IPS-15b (cell line): Measurements from ENCODE around the gene ESPL1.
"Not testable (repeated sequence)": the region's sequence is repeated elsewhere in the genome, so short reads cannot be mapped to it uniquely, and the experiment has no call there.

Experiments
- H3K27me3 ChIP-seq: one replicate; pipeline ENCODE4 v1.6.1; 2013; ENCODE audit warnings: low read length; ENCODE audit not compliant: control insufficient read depth, insufficient read depth
- H3K36me3 ChIP-seq: one replicate; pipeline ENCODE4 v1.6.1; 2013; ENCODE audit warnings: low read length; ENCODE audit not compliant: control insufficient read depth, insufficient read depth
- H3K4me1 ChIP-seq: one replicate; pipeline ENCODE4 v1.6.1; 2013; ENCODE audit warnings: mild to moderate bottlenecking, low read length; ENCODE audit not compliant: control insufficient read depth, insufficient read depth
- H3K4me3 ChIP-seq: one replicate; pipeline ENCODE4 v1.5.1; 2013; ENCODE audit warnings: low read depth, low read length
- H3K9ac ChIP-seq: one replicate; pipeline ENCODE4 v1.6.1; 2013; ENCODE audit warnings: low read depth, mild to moderate bottlenecking, low read length
- H3K9me3 ChIP-seq: one replicate; pipeline ENCODE4 v1.6.1; 2013; ENCODE audit warnings: mild to moderate bottlenecking, low read length; ENCODE audit not compliant: control insufficient read depth, insufficient read depth

Gene ESPL1

DNA sequence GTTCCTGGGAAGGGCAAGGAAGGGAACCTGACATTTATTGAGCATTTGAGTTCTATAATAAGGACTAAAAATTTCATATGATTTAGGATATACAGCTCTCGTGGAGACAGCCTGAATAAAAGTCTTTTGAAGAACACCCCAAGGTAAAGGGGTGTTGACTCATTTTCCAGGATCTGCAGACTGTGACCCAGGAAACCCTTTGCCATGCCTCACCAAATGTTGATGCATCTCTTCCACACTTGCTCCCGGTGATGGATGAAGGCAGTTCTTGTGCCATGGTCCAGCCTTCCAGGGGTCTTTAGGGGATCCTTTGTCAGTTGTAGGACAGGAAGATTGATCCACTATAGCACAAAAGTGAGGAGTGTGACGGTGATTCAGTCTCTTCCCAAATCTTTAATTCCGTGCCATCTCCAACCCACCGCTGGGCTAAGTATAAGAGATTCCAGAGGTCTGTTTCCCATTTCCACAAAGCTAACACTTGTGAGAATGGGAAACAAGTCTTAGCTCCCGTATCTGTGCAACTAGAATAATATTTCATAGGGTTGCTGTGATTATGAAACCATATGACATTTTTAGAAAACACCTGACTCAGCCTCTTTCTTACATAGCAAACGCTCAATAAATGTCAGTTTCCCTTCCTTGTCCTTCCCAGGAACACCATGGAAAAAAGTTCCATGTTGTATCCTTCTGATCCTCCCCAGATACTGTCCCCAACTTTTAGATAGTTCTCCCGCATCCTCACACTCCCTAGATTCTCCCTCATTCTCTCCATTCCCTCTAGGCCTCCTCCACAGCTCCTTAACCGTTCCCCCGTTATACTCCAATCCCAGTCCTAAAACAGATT lies 52.5 kb downstream of the ESPL1 start:
- Histone ChIP-seq H3K27me3 (peaks cover 22% of the 10 kb centered on the region), H3K9me3 (no peaks in the 10 kb centered on the region), H3K9ac (no peak overlapping the region), H3K36me3 (peaks cover 10% of the 10 kb centered on the region), H3K4me1 (peaks cover 7% of the 10 kb centered on the region), H3K4me3 (peak overlapping the region; percentile 94)

DNA sequence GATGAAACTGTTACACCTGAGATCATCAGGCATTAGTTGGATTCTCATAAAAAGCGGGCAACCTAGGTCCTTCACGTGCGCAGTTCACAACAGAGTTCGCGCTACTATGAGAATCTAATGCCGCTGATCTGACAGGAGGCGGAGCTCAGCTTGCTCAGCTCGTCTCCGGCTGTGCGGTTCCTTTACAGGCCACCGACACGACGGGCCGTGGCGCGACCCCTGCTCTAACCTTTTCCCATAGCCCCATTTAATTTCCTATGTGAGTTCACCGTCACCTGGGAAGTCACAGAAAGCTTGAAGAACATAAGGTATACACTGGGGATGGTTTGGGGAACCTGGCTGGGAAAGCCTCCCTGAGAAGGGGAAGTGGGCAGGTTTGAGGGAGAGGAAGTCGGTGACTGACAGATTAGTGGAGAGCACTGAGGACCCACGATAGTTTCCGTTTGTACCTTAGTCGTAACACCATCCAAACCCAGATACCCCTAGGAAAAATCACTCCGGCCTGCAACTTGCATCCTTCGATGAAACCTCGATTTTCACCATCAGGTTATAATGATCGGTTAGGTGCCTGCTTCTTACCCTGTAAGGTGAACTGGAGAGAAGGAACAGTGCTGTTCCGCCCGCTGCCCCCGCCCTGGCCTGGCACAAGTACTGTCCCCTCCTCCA lies 56.1 kb downstream of the ESPL1 start:
- H3K9me3 ChIP-seq: no peaks in the 10 kb centered on the region
- H3K27me3 ChIP-seq: peaks cover 57% of the 10 kb centered on the region
- no peaks in the 10 kb centered on the region for H3K36me3 ChIP-seq
- H3K4me3 ChIP-seq: peak overlapping the region; percentile 53
- peaks cover 11% of the 10 kb centered on the region for H3K4me1 ChIP-seq
- H3K9ac ChIP-seq: no peak overlapping the region

DNA sequence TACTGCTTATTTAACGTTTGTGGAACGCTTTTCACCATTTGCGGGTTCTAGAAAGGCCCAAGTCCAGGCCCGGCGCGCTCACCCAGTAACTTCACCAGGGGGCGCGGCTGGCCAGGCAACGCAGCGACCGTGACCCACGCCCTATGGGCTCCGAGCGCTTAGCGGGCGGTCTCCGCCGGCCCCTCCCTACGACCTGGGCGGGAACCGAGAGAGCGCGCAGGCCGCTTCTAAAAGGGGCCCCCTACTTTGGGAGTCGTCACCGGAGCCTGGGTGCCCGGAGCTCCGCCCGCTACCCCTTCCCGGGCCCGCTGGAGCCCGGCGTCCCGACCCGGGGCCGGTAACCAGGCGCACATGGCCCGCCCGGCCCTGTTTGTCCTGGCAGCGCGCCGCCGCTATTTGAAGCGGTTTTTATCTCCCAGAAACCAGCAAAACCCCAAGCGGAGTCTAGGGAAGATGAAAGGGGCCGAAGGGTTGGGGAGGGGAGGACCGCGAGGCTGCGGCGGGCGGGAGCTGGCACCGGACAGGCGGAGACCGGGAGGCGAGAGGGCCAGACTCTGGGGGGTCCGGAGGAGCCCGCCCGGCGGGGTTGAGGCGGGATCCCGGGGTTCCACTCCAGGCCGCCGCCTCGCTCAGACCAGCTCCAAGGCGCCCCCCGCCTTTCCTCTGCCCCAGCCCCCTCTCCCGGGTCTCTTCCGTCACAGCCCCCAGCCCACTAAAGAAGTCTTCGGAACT lies 56.8 kb downstream of the ESPL1 start:
- H3K9me3 ChIP-seq: no peaks in the 10 kb centered on the region
- H3K27me3 ChIP-seq: peaks cover 60% of the 10 kb centered on the region
- no peaks in the 10 kb centered on the region for H3K36me3 ChIP-seq
- peak overlapping the region; percentile 53 for H3K4me3 ChIP-seq
- H3K9ac ChIP-seq: no peak overlapping the region
- peaks cover 11% of the 10 kb centered on the region for H3K4me1 ChIP-seq

DNA sequence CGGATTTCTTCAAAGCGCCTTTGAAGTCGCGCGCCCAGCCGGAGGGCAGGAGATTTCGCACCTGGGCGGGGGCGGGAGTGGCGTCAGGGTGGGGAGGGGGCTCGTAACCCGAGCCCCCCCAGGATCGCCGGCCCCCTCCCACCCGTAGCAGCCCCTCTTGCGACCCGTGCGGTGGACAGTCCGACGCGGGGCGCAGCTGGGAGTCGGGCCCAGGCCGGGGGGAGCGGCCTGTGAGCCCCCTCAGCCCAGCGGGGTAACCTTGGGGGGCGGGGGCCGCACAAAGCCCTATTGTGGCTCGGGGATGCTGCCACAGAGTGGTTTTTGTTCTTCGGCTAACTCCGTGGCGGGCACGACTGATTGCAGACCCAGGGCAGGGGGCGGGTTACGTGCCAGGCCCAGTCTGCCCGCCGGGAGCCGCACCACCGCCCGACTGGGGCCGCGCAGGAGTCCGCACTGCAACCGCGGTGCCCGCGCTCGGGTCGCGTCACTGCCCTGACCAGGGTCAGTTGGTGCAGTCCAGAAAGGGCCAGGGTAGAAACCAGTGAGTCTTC lies 57.5 kb downstream of the ESPL1 start:
- Histone ChIP-seq H3K9me3 (no peaks in the 10 kb centered on the region), H3K27me3 (peaks cover 64% of the 10 kb centered on the region), H3K36me3 (no peaks in the 10 kb centered on the region), H3K4me3 (peak overlapping the region; percentile 50), H3K4me1 (peaks cover 11% of the 10 kb centered on the region), H3K9ac (no peak overlapping the region)

DNA sequence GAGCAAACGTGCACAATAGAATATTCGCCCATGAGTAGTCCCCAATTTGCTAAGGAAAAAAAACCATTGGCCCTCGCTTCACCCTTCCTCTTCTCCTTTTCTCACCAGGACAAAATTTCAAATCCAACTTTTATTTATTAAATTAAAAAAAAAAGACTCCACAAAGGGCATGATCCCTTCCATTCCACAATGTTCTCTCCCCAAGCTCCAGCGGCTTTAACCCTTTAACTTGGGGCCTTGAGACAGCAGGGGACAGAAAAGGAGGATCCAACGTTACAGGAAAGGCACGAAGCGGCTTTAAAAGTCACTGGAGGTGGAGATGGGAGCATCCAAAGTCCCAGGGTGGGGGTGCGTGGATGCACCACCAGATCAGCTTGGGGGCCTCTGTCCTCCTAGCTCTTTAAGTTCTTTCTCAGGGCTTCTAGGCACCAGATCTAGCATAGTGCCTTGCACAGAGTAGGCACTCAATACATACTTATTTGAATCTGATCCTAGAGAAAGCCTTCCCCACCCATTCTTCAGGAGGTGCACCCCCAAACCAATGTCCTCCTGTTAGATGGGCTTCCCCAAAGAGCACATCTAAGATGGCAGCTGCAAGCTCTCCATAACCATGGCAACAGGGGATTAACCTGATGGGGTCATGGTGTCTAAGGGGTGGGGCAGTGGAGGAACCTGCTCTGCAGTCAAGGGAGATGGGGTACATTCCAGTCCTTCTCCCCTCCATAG lies 58.5 kb downstream of the ESPL1 start:
- H3K9ac ChIP-seq: no peak overlapping the region
- peaks cover 71% of the 10 kb centered on the region for H3K27me3 ChIP-seq
- peak overlapping the region; percentile 50 for H3K4me3 ChIP-seq
- no peaks in the 10 kb centered on the region for H3K36me3 ChIP-seq
- H3K9me3 ChIP-seq: no peaks in the 10 kb centered on the region
- H3K4me1 ChIP-seq: peaks cover 11% of the 10 kb centered on the region

DNA sequence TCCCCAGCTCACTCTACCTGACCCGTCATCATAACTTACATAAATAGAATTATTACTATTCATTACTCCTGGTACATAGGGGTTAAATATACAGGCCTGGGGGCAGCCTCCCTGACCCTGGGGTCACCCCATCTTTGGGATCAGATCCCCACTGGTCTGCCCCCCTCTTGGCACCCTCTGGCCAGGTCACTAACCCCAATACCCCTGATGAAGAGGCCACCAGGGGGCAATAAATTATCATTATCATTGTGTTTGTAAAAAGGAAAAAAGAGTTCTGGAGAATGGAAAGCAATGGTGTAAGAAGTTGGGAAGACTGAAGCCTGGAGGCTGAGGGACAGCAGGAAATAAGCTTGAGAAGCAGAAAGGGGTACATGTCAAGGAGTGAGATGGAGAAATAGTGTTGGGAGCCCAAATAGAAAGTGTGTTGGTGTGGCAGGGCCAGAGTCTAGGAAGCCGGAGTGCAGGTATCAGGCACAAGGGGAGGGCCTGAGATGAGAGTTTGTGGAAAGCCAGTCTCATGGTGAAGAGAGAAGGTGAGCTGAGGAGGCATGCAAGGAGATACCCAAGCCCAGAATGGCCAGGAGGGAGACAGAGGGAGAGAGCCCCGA lies 59.4 kb downstream of the ESPL1 start:
- H3K27me3 ChIP-seq: peaks cover 77% of the 10 kb centered on the region
- H3K4me1 ChIP-seq: peaks cover 11% of the 10 kb centered on the region
- H3K9ac ChIP-seq: no peak overlapping the region
- H3K4me3 ChIP-seq: no peak overlapping the region
- H3K36me3 ChIP-seq: no peaks in the 10 kb centered on the region
- no peaks in the 10 kb centered on the region for H3K9me3 ChIP-seq

DNA sequence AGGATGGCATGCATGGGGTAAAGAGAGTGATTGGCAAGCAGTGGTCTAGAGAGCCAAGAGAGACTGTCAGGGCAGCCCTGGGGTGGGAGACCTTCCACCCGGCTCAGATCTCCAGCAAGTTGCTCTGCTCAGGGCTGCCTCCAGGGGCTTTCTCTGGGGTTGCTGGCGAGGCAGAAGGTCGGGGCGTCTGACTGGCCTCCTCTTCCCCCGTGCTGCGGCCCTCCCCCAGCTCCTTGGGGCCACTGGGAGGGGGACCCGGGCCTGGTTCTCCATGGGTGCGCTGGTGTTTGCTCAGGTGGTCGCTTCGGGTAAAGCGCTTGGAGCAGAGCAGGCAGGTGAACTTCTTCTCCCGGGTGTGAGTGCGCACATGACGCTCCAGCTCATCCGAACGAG lies 59.9 kb downstream of the ESPL1 start:
- H3K36me3 ChIP-seq: no peaks in the 10 kb centered on the region
- H3K4me1 ChIP-seq: peaks cover 11% of the 10 kb centered on the region
- H3K27me3 ChIP-seq: peaks cover 74% of the 10 kb centered on the region
- H3K4me3 ChIP-seq: no peak overlapping the region
- no peaks in the 10 kb centered on the region for H3K9me3 ChIP-seq
- H3K9ac ChIP-seq: no peak overlapping the region

DNA sequence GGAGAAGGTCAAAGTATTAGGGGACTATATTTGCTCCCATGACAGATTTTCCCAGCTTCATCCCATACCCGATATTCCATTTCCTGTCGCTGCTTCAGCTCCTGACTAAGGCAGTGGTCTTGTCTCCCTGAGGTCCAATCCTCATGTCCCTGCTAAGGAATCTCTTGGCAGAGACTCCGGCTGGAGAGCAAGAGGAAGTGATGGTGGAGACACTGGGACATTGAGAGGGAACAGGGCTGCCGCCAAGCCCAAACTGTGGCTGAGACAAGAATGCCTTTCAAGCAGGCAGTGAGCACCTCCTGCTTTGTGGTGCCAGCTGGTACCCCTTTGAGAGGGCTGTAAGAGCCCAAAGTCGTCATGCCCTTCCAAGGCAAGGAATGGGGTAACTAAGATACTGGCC lies 62.6 kb downstream of the ESPL1 start:
- no peaks in the 10 kb centered on the region for H3K9me3 ChIP-seq
- H3K27me3 ChIP-seq: peaks cover 75% of the 10 kb centered on the region
- no peak overlapping the region for H3K9ac ChIP-seq
- no peak overlapping the region for H3K4me3 ChIP-seq
- H3K4me1 ChIP-seq: peaks cover 4% of the 10 kb centered on the region
- H3K36me3 ChIP-seq: no peaks in the 10 kb centered on the region

DNA sequence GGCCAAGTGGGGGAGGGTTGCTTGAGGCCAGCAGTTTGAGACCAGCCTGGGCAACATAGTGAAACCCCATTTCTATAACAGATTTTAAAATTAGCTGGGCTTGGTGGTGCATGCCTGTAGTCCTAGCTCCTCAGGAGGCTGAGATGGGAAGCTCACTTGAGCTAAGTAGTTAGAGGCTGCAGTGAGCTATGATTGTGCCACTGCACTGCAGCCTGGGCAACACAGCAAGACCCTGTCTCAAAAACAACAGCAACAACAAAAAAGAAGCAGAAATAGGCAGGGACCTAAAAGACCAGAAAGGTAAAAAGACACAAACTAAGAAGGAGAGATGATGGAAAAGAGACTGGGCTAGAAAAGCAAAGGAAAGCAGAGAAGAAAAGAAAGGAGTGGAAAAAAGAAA lies 64.2 kb downstream of the ESPL1 start:
- not testable (repeated sequence) for H3K9me3 ChIP-seq, H3K4me1 ChIP-seq, H3K9ac ChIP-seq, H3K36me3 ChIP-seq, H3K4me3 ChIP-seq
- H3K27me3 ChIP-seq: peaks cover 76% of the 10 kb centered on the region

DNA sequence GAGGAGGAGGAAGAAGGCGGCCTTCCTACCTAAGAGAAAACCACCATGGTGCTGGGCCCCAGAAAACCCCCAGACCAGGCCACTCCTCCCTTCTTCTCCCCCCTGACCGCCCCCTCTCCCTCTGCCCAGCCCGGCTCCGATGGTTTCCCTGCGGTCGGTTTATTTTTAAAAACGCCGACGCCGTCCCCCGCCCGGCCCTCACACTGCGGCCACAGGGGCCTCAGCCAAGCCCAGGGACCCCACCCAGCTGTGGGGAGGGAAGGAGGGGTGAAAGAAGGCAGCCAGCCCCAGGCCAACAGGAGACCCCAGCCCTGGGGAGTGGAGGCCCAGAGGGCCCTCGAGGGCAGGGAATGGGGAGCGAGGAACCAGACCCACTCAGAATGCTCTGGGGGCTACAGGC lies 64.6 kb downstream of the ESPL1 start:
- H3K9ac ChIP-seq: no peak overlapping the region
- H3K4me3 ChIP-seq: no peak overlapping the region
- no peaks in the 10 kb centered on the region for H3K36me3 ChIP-seq
- H3K4me1 ChIP-seq: peaks cover 11% of the 10 kb centered on the region
- peaks cover 74% of the 10 kb centered on the region for H3K27me3 ChIP-seq
- no peaks in the 10 kb centered on the region for H3K9me3 ChIP-seq

DNA sequence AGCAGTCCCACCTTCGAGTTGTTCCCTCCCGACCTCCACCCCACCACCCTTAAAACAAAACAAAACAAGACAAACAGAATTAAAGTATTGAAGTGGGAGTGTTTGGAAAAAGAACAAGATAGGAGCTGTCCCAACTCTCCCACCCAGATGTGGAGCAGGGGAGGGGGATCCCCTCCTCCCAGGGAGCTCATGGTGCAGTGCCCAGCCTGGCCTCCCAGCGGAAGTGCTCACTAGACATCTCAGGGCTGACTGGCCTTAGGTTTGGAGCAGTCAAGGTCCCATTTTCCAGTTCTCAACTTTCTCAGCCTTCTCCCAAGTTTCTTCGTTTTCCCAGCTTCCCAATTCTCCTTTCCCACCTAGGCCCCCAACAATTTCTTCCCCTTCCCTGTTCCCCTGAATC lies 65.2 kb downstream of the ESPL1 start:
- no peaks in the 10 kb centered on the region for H3K36me3 ChIP-seq
- peaks cover 70% of the 10 kb centered on the region for H3K27me3 ChIP-seq
- H3K9me3 ChIP-seq: no peaks in the 10 kb centered on the region
- no peak overlapping the region for H3K4me3 ChIP-seq
- H3K9ac ChIP-seq: no peak overlapping the region
- H3K4me1 ChIP-seq: peaks cover 12% of the 10 kb centered on the region
